ENCODE data around the gene ZNF124.
"Not testable (repeated sequence)": the region's sequence is repeated elsewhere in the genome, so short reads cannot be mapped to it uniquely, and the experiment has no call there.

The ZNF124 gene

GRCh38 chr1:247189981-247190798, 18.4 kb upstream of the ZNF124 start:
- Mint-ChIP-seq H3K4me3 (no peak overlapping the region), H3K9me3 (peaks cover 20 to 21% of the 10 kb centered on the region in 2 donors)

GRCh38 chr1:247185667-247186066, 13.8 kb upstream of the ZNF124 start:
- H3K9me3 Mint-ChIP-seq: peaks cover 14 to 23% of the 10 kb centered on the region in 2 donors
- no peak overlapping the region for H3K4me3 Mint-ChIP-seq
- no peak for DNase-seq
- H3K27ac Mint-ChIP-seq: peak overlapping the region; percentile 51
- ATAC-seq (replicated peaks): no peak
- no peaks in the 10 kb centered on the region for H3K27me3 Mint-ChIP-seq
- H3K36me3 Mint-ChIP-seq: peaks cover 38 to 45% of the 10 kb centered on the region in 2 donors
- H3K4me1 Mint-ChIP-seq: no peaks in the 10 kb centered on the region

More at GRCh38 chr1:247189981-247190798, 18.4 kb upstream of the ZNF124 start:
- H3K27me3 Mint-ChIP-seq: no peaks in the 10 kb centered on the region
- peaks cover 61 to 73% of the 10 kb centered on the region in 2 donors for H3K36me3 Mint-ChIP-seq
- no peak for ATAC-seq (replicated peaks)
- H3K27ac Mint-ChIP-seq: no peak overlapping the region
- DNase-seq: no peak
- H3K4me1 Mint-ChIP-seq: no peaks in the 10 kb centered on the region

GRCh38 chr1:247184254-247184653, 12.4 kb upstream of the ZNF124 start:
- Mint-ChIP-seq H3K27me3 (no peaks in the 10 kb centered on the region), H3K27ac (no peak overlapping the region), H3K4me3 (no peak overlapping the region), H3K9me3 (peaks cover 18 to 24% of the 10 kb centered on the region in 2 donors), H3K4me1 (no peaks in the 10 kb centered on the region), H3K36me3 (peaks cover 28 to 42% of the 10 kb centered on the region in 2 donors)
- ATAC-seq (replicated peaks): no peak
- no peak for DNase-seq

GRCh38 chr1:247182994-247183393, 11.2 kb upstream of the ZNF124 start:
- ATAC-seq (replicated peaks) (no peak), DNase-seq (no peak)
- Mint-ChIP-seq H3K27me3 (peaks cover 0 to 5% of the 10 kb centered on the region in 2 donors), H3K27ac (no peak overlapping the region), H3K4me1 (no peaks in the 10 kb centered on the region), H3K9me3 (peaks cover 23 to 26% of the 10 kb centered on the region in 2 donors), H3K36me3 (peaks cover 23 to 37% of the 10 kb centered on the region in 2 donors), H3K4me3 (no peak overlapping the region)

- Mint-ChIP-seq H3K4me1 (no peaks in the 10 kb centered on the region), H3K36me3 (peaks cover 14 to 31% of the 10 kb centered on the region in 2 donors), H3K4me3 (no peak overlapping the region), H3K9me3 (peaks cover 19 to 22% of the 10 kb centered on the region in 2 donors), H3K27ac (no peak overlapping the region), H3K27me3 (peaks cover 0 to 5% of the 10 kb centered on the region in 2 donors)
- DNase-seq (no peak), ATAC-seq (replicated peaks) (no peak)
These were observed 8.8 kb upstream of the ZNF124 start for GRCh38 chr1:247180581-247180980.

- peaks cover 9 to 15% of the 10 kb centered on the region in 2 donors for H3K36me3 Mint-ChIP-seq
- no peak for DNase-seq
- no peak overlapping the region for H3K27ac Mint-ChIP-seq
- H3K9me3 Mint-ChIP-seq: peaks cover 8 to 15% of the 10 kb centered on the region in 2 donors
- no peak overlapping the region for H3K4me3 Mint-ChIP-seq
- no peak for ATAC-seq (replicated peaks)
- H3K27me3 Mint-ChIP-seq: peaks cover 0 to 5% of the 10 kb centered on the region in 2 donors
- peaks cover 2 to 7% of the 10 kb centered on the region in 2 donors for H3K4me1 Mint-ChIP-seq
These were observed 5.9 kb upstream of the ZNF124 start for GRCh38 chr1:247177755-247178154.

- ATAC-seq (replicated peaks) (no peak), DNase-seq (no peak)
- H3K4me3 Mint-ChIP-seq: no peak overlapping the region
- H3K4me1 Mint-ChIP-seq: peaks cover 5 to 13% of the 10 kb centered on the region in 2 donors
- peaks cover 0 to 5% of the 10 kb centered on the region in 2 donors for H3K27me3 Mint-ChIP-seq
- H3K9me3 Mint-ChIP-seq: peaks cover 5 to 13% of the 10 kb centered on the region in 2 donors
- peaks cover 3 to 11% of the 10 kb centered on the region in 2 donors for H3K36me3 Mint-ChIP-seq
- H3K27ac Mint-ChIP-seq: no peak overlapping the region
These were observed 3.6 kb upstream of the ZNF124 start for GRCh38 chr1:247175458-247175857.

GRCh38 chr1:247173431-247173830, 1.6 kb upstream of the ZNF124 start:
- Mint-ChIP-seq H3K36me3 (peaks cover 10 to 15% of the 10 kb centered on the region in 2 donors), H3K9me3 (no peaks in the 10 kb centered on the region), H3K27me3 (no peaks in the 10 kb centered on the region), H3K4me3 (no peak overlapping the region), H3K27ac (no peak overlapping the region), H3K4me1 (peaks cover 14 to 24% of the 10 kb centered on the region in 2 donors)
- ATAC-seq (replicated peaks) (no peak), DNase-seq (no peak)

GRCh38 chr1:247172996-247173395, 1.2 kb upstream of the ZNF124 start:
- H3K4me3 Mint-ChIP-seq: no peak overlapping the region
- no peaks in the 10 kb centered on the region for H3K27me3 Mint-ChIP-seq
- no peak for DNase-seq
- H3K27ac Mint-ChIP-seq: no peak overlapping the region
- H3K9me3 Mint-ChIP-seq: no peaks in the 10 kb centered on the region
- peaks cover 14 to 16% of the 10 kb centered on the region in 2 donors for H3K36me3 Mint-ChIP-seq
- ATAC-seq (replicated peaks): no peak
- peaks cover 15 to 25% of the 10 kb centered on the region in 2 donors for H3K4me1 Mint-ChIP-seq

GRCh38 chr1:247171443-247171842, 377 bp downstream of the ZNF124 start:
- H3K27me3 Mint-ChIP-seq, H3K27ac Mint-ChIP-seq, H3K9me3 Mint-ChIP-seq, H3K4me3 Mint-ChIP-seq, DNase-seq: not testable (repeated sequence)
- peak; percentile 69 to 72 for ATAC-seq (replicated peaks)
- H3K36me3 Mint-ChIP-seq: peaks cover 29 to 32% of the 10 kb centered on the region in 2 donors
- H3K4me1 Mint-ChIP-seq: peaks cover 22 to 39% of the 10 kb centered on the region in 2 donors

GRCh38 chr1:247165674-247166073, 6.1 kb downstream of the ZNF124 start:
- Mint-ChIP-seq H3K4me3 (no peak overlapping the region), H3K27ac (peak overlapping the region; percentile 22), H3K9me3 (peaks cover 22 to 37% of the 10 kb centered on the region in 2 donors), H3K4me1 (peaks cover 17 to 33% of the 10 kb centered on the region in 2 donors), H3K36me3 (peaks cover 64 to 85% of the 10 kb centered on the region in 2 donors), H3K27me3 (no peaks in the 10 kb centered on the region)
- ATAC-seq (replicated peaks): no peak
- no peak for DNase-seq

GRCh38 chr1:247164694-247165093, 7.1 kb downstream of the ZNF124 start:
- no peak for DNase-seq
- Mint-ChIP-seq H3K4me1 (peaks cover 14 to 27% of the 10 kb centered on the region in 2 donors), H3K36me3 (peaks cover 73 to 88% of the 10 kb centered on the region in 2 donors), H3K4me3 (no peak overlapping the region), H3K9me3 (peaks cover 26 to 42% of the 10 kb centered on the region in 2 donors), H3K27me3 (no peaks in the 10 kb centered on the region), H3K27ac (no peak overlapping the region)
- ATAC-seq (replicated peaks): no peak

GRCh38 chr1:247156787-247157232, 15.0 kb downstream of the ZNF124 start:
- peaks cover 74 to 87% of the 10 kb centered on the region in 2 donors for H3K36me3 Mint-ChIP-seq
- no peaks in the 10 kb centered on the region for H3K27me3 Mint-ChIP-seq
- ATAC-seq (replicated peaks): no peak
- H3K4me3 Mint-ChIP-seq: no peak overlapping the region
- H3K4me1 Mint-ChIP-seq: peaks cover 2% of the 10 kb centered on the region in 2 donors
- H3K27ac Mint-ChIP-seq: no peak overlapping the region
- peaks cover 13 to 19% of the 10 kb centered on the region in 2 donors for H3K9me3 Mint-ChIP-seq
- no peak for DNase-seq

GRCh38 chr1:247147781-247148180, 24.0 kb downstream of the ZNF124 start:
- H3K4me1 Mint-ChIP-seq: no peaks in the 10 kb centered on the region
- no peak overlapping the region for H3K27ac Mint-ChIP-seq
- no peaks in the 10 kb centered on the region for H3K27me3 Mint-ChIP-seq
- H3K4me3 Mint-ChIP-seq: no peak overlapping the region
- ATAC-seq (replicated peaks): no peak
- no peak for DNase-seq
- H3K36me3 Mint-ChIP-seq: peaks cover 61 to 73% of the 10 kb centered on the region in 2 donors
- peaks cover 26 to 29% of the 10 kb centered on the region in 2 donors for H3K9me3 Mint-ChIP-seq

GRCh38 chr1:247147120-247147519, 24.7 kb downstream of the ZNF124 start:
- H3K27ac Mint-ChIP-seq; ATAC-seq (replicated peaks); DNase-seq; H3K4me1 Mint-ChIP-seq; H3K27me3 Mint-ChIP-seq; H3K4me3 Mint-ChIP-seq: not testable (repeated sequence)
- peaks cover 28 to 33% of the 10 kb centered on the region in 2 donors for H3K9me3 Mint-ChIP-seq
- H3K36me3 Mint-ChIP-seq: peaks cover 60 to 73% of the 10 kb centered on the region in 2 donors
